Thyroid gland (tissue), 4 donors: ENCODE results near the gene SNX8.

Source experiments
- CTCF ChIP-seq, 6 experiments: fragments of 200-600 bp in 3 of 6; fragments of 450-650 bp in 3 of 6; sonication (generic) in 3 of 6; IDR thresholded peaks; one replicate each; pipeline ENCODE4 v1.5.1; 2016 to 2019; ENCODE audit warnings: antibody characterized with exemption in 6 of 6, mild to moderate bottlenecking in 2 of 6, inconsistent platforms in 1 of 6, moderate library complexity in 1 of 6
- POLR2A ChIP-seq, 2 donors: fragments of 450-650 bp; IDR thresholded peaks; one replicate each; pipeline ENCODE4 v1.6.1; 2017; ENCODE audit warnings: antibody characterized with exemption in 2 of 2, mild to moderate bottlenecking in 2 of 2, moderate library complexity in 1 of 2

- TF ChIP-seq CTCF (IDR thresholded peaks at IDR 0.05) (no peak), POLR2A (IDR thresholded peaks at IDR 0.05) (no peak)
These were observed 99.6 kb downstream of the SNX8 start for GRCh38 chr7:2214636-2215035.
